Measurements from ENCODE around the gene SCYGR4.

- TF ChIP-seq FOXA1 (IDR thresholded peaks at IDR 0.05) (no peak), SUZ12 (IDR thresholded peaks at IDR 0.05) (no peak), ZNF384 (IDR thresholded peaks at IDR 0.05) (no peak), TARDBP (IDR thresholded peaks at IDR 0.05) (no peak), BHLHE40 (IDR thresholded peaks at IDR 0.05; ENCODE audit: borderline replicate concordance) (no peak), ELF4 (IDR thresholded peaks at IDR 0.05) (no peak), NFRKB (IDR thresholded peaks at IDR 0.05) (no peak), HDGF (IDR thresholded peaks at IDR 0.05; ENCODE audit: borderline replicate concordance) (no peak), PKNOX1 (IDR thresholded peaks at IDR 0.05) (no peak), ARNT (IDR thresholded peaks at IDR 0.05) (no peak), SP1 (IDR thresholded peaks at IDR 0.05) (no peak), FOXM1 (IDR thresholded peaks at IDR 0.05; ENCODE audit: borderline replicate concordance) (no peak), FOXK2 (IDR thresholded peaks at IDR 0.05) (no peak), CTBP1 (IDR thresholded peaks at IDR 0.05; ENCODE audit: borderline replicate concordance) (no peak)
Observed at GRCh38 chr2:227597036-227597435, 20.3 kb upstream of the SCYGR4 start.

All from HEK293T (cell line).